WTC11 (cell line): ENCODE data around the gene RHOH. TPM values are rescaled to one million over a fixed set of nuclear protein-coding genes. Genes with fewer than 3 reads are reported as not detected.
A peak's percentile ranks its signal among the peaks of the same experiment; 100 is the strongest.
"Not testable (repeated sequence)": the region's sequence is repeated elsewhere in the genome, so short reads cannot be mapped to it uniquely, and the experiment has no call there.

Source experiments
- ATAC-seq: fragments of 200-7000 bp; cut with Tn5 transposase; 2 replicates; pipeline ENCODE4 v1.10.0; 2021; ENCODE audit warnings: mild to moderate bottlenecking, moderate library complexity
- CTCF ChIA-PET: fragments of 300-600 bp; sonication (Branson Sonifier 250); formaldehyde crosslinking; loops from one replicate; lab custom pipeline; 2021; ENCODE audit warnings: antibody characterized with exemption; lab: Charles Lee
- POLR2A ChIA-PET: fragments of 350-600 bp; sonication (Branson Sonifier 250); formaldehyde crosslinking; loops from one replicate; lab custom pipeline; 2021; ENCODE audit warnings: antibody characterized with exemption; lab: Charles Lee
- DNase-seq: peaks from one replicate; pipeline ENCODE4 v3.0.0; 2021; ENCODE audit warnings: low spot score
- H3K27ac Mint-ChIP-seq: 2 replicates; pipeline ENCODE4 v1.8.0; 2021; ENCODE audit warnings: mixed read lengths
- H3K27me3 Mint-ChIP-seq: 2 replicates; pipeline ENCODE4 v1.8.0; 2021; ENCODE audit warnings: low read depth, mild to moderate bottlenecking, moderate library complexity, mixed read lengths
- H3K36me3 Mint-ChIP-seq: 2 replicates; pipeline ENCODE4 v1.8.0; 2021; ENCODE audit warnings: mixed read lengths
- H3K4me1 Mint-ChIP-seq: 2 replicates; pipeline ENCODE4 v1.8.0; 2022; ENCODE audit warnings: mixed read lengths
- H3K4me3 Mint-ChIP-seq: 2 replicates; pipeline ENCODE4 v1.8.0; 2021; ENCODE audit warnings: mild to moderate bottlenecking, moderate library complexity, mixed read lengths
- H3K9me3 Mint-ChIP-seq: 2 replicates; pipeline ENCODE4 v1.8.0; 2021; ENCODE audit warnings: mixed read lengths
- ATF2 ChIP-seq: sonication (generic); formaldehyde crosslinking; IDR thresholded peaks from 2 replicates; pipeline ENCODE4 v1.8.1; 2022; ENCODE audit warnings: low read depth, missing genetic modification reagents, borderline replicate concordance
- CDX4 ChIP-seq: fragments of 250-450 bp; sonication (Bioruptor Pico); IDR thresholded peaks from 2 replicates; pipeline ENCODE4 v1.9.0; 2021; ENCODE audit warnings: moderate library complexity, mild to moderate bottlenecking, inconsistent platforms, borderline replicate concordance
- ESRRA ChIP-seq: sonication (generic); formaldehyde crosslinking; IDR thresholded peaks from 2 replicates; pipeline ENCODE4 v1.8.1; 2022; ENCODE audit warnings: mild to moderate bottlenecking, missing genetic modification reagents, borderline replicate concordance
- FOXK1 ChIP-seq: sonication (generic); formaldehyde crosslinking; IDR thresholded peaks from 2 replicates; pipeline ENCODE4 v1.8.0; 2022; ENCODE audit warnings: mild to moderate bottlenecking, moderate library complexity, missing genetic modification reagents
- GABPB1 ChIP-seq: sonication (generic); formaldehyde crosslinking; IDR thresholded peaks from 2 replicates; pipeline ENCODE4 v1.8.1; 2023; ENCODE audit warnings: mild to moderate bottlenecking, missing genetic modification reagents
- GTF2I ChIP-seq: fragments of 250-450 bp; sonication (Bioruptor Pico); conservative IDR thresholded peaks from 2 replicates; pipeline ENCODE4 v1.4.0; 2021; ENCODE audit warnings: mild to moderate bottlenecking
- HMGA2 ChIP-seq: fragments of 250-450 bp; sonication (Bioruptor Pico); IDR thresholded peaks from 2 replicates; pipeline ENCODE4 v1.4.0; 2021; ENCODE audit warnings: mild to moderate bottlenecking, moderate library complexity
- KAT7 ChIP-seq: sonication (generic); formaldehyde crosslinking; IDR thresholded peaks from 2 replicates; pipeline ENCODE4 v1.8.1; 2023; ENCODE audit warnings: missing genetic modification reagents, mild to moderate bottlenecking, borderline replicate concordance
- MXD4 ChIP-seq: fragments of 250-450 bp; sonication (Bioruptor Pico); IDR thresholded peaks from 2 replicates; pipeline ENCODE4 v1.8.0; 2021; ENCODE audit warnings: mild to moderate bottlenecking, moderate library complexity, borderline replicate concordance
- NFE2L1 ChIP-seq: sonication (generic); formaldehyde crosslinking; IDR thresholded peaks from 2 replicates; pipeline ENCODE4 v1.8.1; 2023; ENCODE audit warnings: missing genetic modification reagents
- NR2C2 ChIP-seq: sonication (generic); formaldehyde crosslinking; IDR thresholded peaks from 2 replicates; pipeline ENCODE4 v1.8.0; 2022; ENCODE audit warnings: mild to moderate bottlenecking, missing genetic modification reagents
- OVOL2 ChIP-seq: fragments of 250-450 bp; sonication (Bioruptor Pico); IDR thresholded peaks from 2 replicates; pipeline ENCODE4 v1.9.0; 2021; ENCODE audit warnings: mild to moderate bottlenecking, borderline replicate concordance
- PRRX2 ChIP-seq: fragments of 250-450 bp; sonication (Bioruptor Pico); IDR thresholded peaks from 2 replicates; pipeline ENCODE4 v1.8.0; 2021; ENCODE audit warnings: mild to moderate bottlenecking
- STAT6 ChIP-seq: sonication (generic); formaldehyde crosslinking; conservative IDR thresholded peaks from 2 replicates; pipeline ENCODE4 v1.8.1; 2023; ENCODE audit warnings: mild to moderate bottlenecking, low read depth, missing genetic modification reagents, moderate library complexity
- TEAD1 ChIP-seq: sonication (generic); formaldehyde crosslinking; IDR thresholded peaks from 2 replicates; pipeline ENCODE4 v1.8.0; 2022; ENCODE audit warnings: mild to moderate bottlenecking, missing genetic modification reagents
- ZBTB21 ChIP-seq: sonication (generic); formaldehyde crosslinking; IDR thresholded peaks from 2 replicates; pipeline ENCODE4 v1.8.1; 2023; ENCODE audit warnings: mild to moderate bottlenecking, missing genetic modification reagents, borderline replicate concordance
- ZNF121 ChIP-seq: sonication (generic); formaldehyde crosslinking; IDR thresholded peaks from 2 replicates; pipeline ENCODE4 v1.8.0; 2023; ENCODE audit warnings: missing genetic modification reagents
- ZNF138 ChIP-seq: sonication (generic); formaldehyde crosslinking; conservative IDR thresholded peaks from 2 replicates; pipeline ENCODE4 v1.8.1; 2022; ENCODE audit warnings: mild to moderate bottlenecking, moderate library complexity, missing genetic modification reagents
- ZNF416 ChIP-seq: fragments of 250-450 bp; sonication (Bioruptor Pico); IDR thresholded peaks from 2 replicates; pipeline ENCODE4 v1.9.0; 2021; ENCODE audit warnings: mild to moderate bottlenecking, inconsistent platforms
- ZSCAN18 ChIP-seq: fragments of 250-450 bp; sonication (Bioruptor Pico); IDR thresholded peaks from 2 replicates; pipeline ENCODE4 v2.1.2; 2022; ENCODE audit warnings: mild to moderate bottlenecking, moderate library complexity
- total RNA-seq: library from RNA; stranded (reverse); gene quantifications from 3 replicates; pipeline ENCODE4 v1.2.3, GENCODE V29; 2021

Gene RHOH
- total RNA-seq, 1 experiment from 2014 or later = 8.7 TPM

GRCh38 chr4:40282857-40283256 lies 86.0 kb downstream of the RHOH start:
- H3K27me3 Mint-ChIP-seq, H3K4me1 Mint-ChIP-seq, ATAC-seq, H3K27ac Mint-ChIP-seq, H3K36me3 Mint-ChIP-seq, H3K4me3 Mint-ChIP-seq, POLR2A ChIA-PET, H3K9me3 Mint-ChIP-seq, DNase-seq: not testable (repeated sequence)
- CTCF ChIA-PET = interaction anchor here (0.6 to 1.5 kb wide), 5 partner anchors 34 to 225 kb away, joined by 4 to 7 read pairs (median 6); no protein-coding TSS in a partner anchor
- peak; percentile 85 for TF ChIP-seq ZNF121 (CRISPR knock-in tag)

- peaks cover 5% of the 10 kb centered on the region for H3K27me3 Mint-ChIP-seq
- ChIA-PET CTCF (interaction anchor here (0.6 to 1.5 kb wide), 6 partner anchors 25 to 51 kb away, joined by 3 to 9 read pairs (median 5); no protein-coding TSS in a partner anchor), POLR2A (no interaction called here)
- ATAC-seq (no peak; the same call in 1 of the 2 replicates), DNase-seq (no peak)
- H3K9me3 Mint-ChIP-seq = no peaks in the 10 kb centered on the region
- TF ChIP-seq TEAD1 (CRISPR knock-in tag) (no peak), ZNF416 (CRISPR knock-in tag) (no peak), MXD4 (CRISPR knock-in tag) (no peak), GTF2I (CRISPR knock-in tag) (no peak), GABPB1 (CRISPR knock-in tag) (no peak), ZSCAN18 (no peak), ESRRA (CRISPR knock-in tag) (no peak), ZBTB21 (CRISPR knock-in tag) (no peak), CDX4 (CRISPR knock-in tag) (no peak), ZNF138 (CRISPR knock-in tag) (no peak), NFE2L1 (CRISPR knock-in tag) (no peak), STAT6 (no peak), FOXK1 (CRISPR knock-in tag) (no peak), ATF2 (CRISPR knock-in tag) (no peak), OVOL2 (no peak), KAT7 (CRISPR knock-in tag) (no peak), HMGA2 (CRISPR knock-in tag) (no peak), PRRX2 (CRISPR knock-in tag) (no peak), NR2C2 (CRISPR knock-in tag) (no peak)
- H3K4me3 Mint-ChIP-seq = no peak overlapping the region
- no peak overlapping the region for H3K27ac Mint-ChIP-seq
- H3K4me1 Mint-ChIP-seq = peaks cover 4% of the 10 kb centered on the region
- H3K36me3 Mint-ChIP-seq = no peaks in the 10 kb centered on the region
These were observed 86.6 kb downstream of the RHOH start for GRCh38 chr4:40283413-40283812.
